GM10248 (cell line): ENCODE data around the gene CES4A.

Experiments used
- CTCF ChIA-PET: fragments of 300-600 bp; sonication (Branson Sonifier 250); formaldehyde crosslinking; extraction: SDS; loops from one replicate; lab custom pipeline; 2021; ENCODE audit warnings: antibody characterized with exemption; lab: Yijun Ruan, JAX
- POLR2A ChIA-PET: fragments of 350-650 bp; sonication (Branson Sonifier 250); formaldehyde crosslinking; extraction: SDS; loops from one replicate; lab custom pipeline; 2020; ENCODE audit warnings: antibody characterized with exemption; lab: Yijun Ruan, JAX
- DNase-seq: peaks from one replicate; pipeline ENCODE4 v3.0.0; 2012; ENCODE audit errors: extremely low spot score
- CTCF ChIP-seq: IDR thresholded peaks from 2 replicates; pipeline ENCODE4 v1.5.1; 2012; ENCODE audit warnings: mild to moderate bottlenecking, low read depth; ENCODE audit errors: extremely low read depth, missing control alignments, control extremely low read depth

Gene CES4A

GRCh38 chr16:67013823-67014633, 25.6 kb downstream of the CES4A start:
- POLR2A ChIA-PET = no interaction called here
- peak; percentile 68 for DNase-seq
- TF ChIP-seq CTCF = no peak
- CTCF ChIA-PET = interaction anchor here (0.5 to 8.7 kb wide), 26 partner anchors 9 to 175 kb away, joined by 3 to 169 read pairs (median 4); partner anchors contain the start of genes B3GNT9 and NOL3

- CTCF ChIA-PET = interaction anchor here (0.5 to 8.7 kb wide), 14 partner anchors 8 to 163 kb away, joined by 3 to 169 read pairs (median 6); partner anchors contain the start of gene B3GNT9
- no peak for DNase-seq
- POLR2A ChIA-PET = no interaction called here
- TF ChIP-seq CTCF = no peak
Measured at GRCh38 chr16:67014634-67015312, 26.4 kb downstream of the CES4A start.

- peak; percentile 19 for TF ChIP-seq CTCF
- no peak for DNase-seq
- CTCF ChIA-PET = interaction anchor here (1.3 to 8.7 kb wide), 3 partner anchors 88 to 174 kb away, joined by 3 to 207 read pairs (median 169); partner anchors contain the start of genes B3GNT9, EXOC3L1, FBXL8 and TRADD
- POLR2A ChIA-PET = interaction anchor here (0.7 kb wide), 1 partner anchor 71 kb away, joined by 4 read pairs; no protein-coding TSS in a partner anchor
Measured at GRCh38 chr16:67015313-67015731, 26.9 kb downstream of the CES4A start.

GRCh38 chr16:67016143-67016542, 27.8 kb downstream of the CES4A start:
- ChIA-PET POLR2A (interaction anchor here (0.6 kb wide), 1 partner anchor 120 kb away, joined by 3 read pairs; no protein-coding TSS in a partner anchor), CTCF (interaction anchor here (1.3 to 8.7 kb wide), 8 partner anchors 11 to 174 kb away, joined by 3 to 207 read pairs (median 33); partner anchors contain the start of genes B3GNT9, CBFB, CES3 and EXOC3L1)
- no peak for TF ChIP-seq CTCF
- no peak for DNase-seq

- CTCF ChIA-PET = interaction anchor here (1.0 to 8.7 kb wide), 37 partner anchors 8 to 217 kb away, joined by 3 to 207 read pairs (median 10); partner anchors contain the start of genes B3GNT9, CBFB, CES3 and EXOC3L1
- DNase-seq = no peak
- POLR2A ChIA-PET = interaction anchor here (0.6 kb wide), 1 partner anchor 119 kb away, joined by 3 read pairs; no protein-coding TSS in a partner anchor
- no peak for TF ChIP-seq CTCF
Measured at GRCh38 chr16:67016681-67017420, 28.5 kb downstream of the CES4A start.
